Activated CD8-positive, alpha-beta T cell treated with anti-CD3 and anti-CD28 coated beads for 36 hours (primary cell): ENCODE data around the gene AKAP12. TPM values are rescaled to one million over a fixed set of nuclear protein-coding genes. Genes with fewer than 3 reads are reported as not detected.
A peak's percentile ranks its signal among the peaks of the same experiment; 100 is the strongest.

Experiments used
- ATAC-seq: fragments of 200-7000 bp; cut with Tn5 transposase; one replicate; pipeline ENCODE4 v1.10.0; 2021; ENCODE audit warnings: mild to moderate bottlenecking, moderate library complexity
- CTCF ChIA-PET: fragments of 350-600 bp; sonication (Branson Sonifier 250); formaldehyde crosslinking; loops from one replicate; lab custom pipeline; 2021; ENCODE audit warnings: antibody characterized with exemption; lab: Charles Lee
- POLR2A ChIA-PET: fragments of 350-600 bp; sonication (Branson Sonifier 250); formaldehyde crosslinking; loops from one replicate; lab custom pipeline; 2021; ENCODE audit warnings: antibody characterized with exemption; lab: Charles Lee
- DNase-seq: peaks from one replicate; pipeline ENCODE4 v3.0.0-alpha.2; 2020
- H3K27ac Mint-ChIP-seq: one replicate; pipeline ENCODE4 v1.8.0; 2021; ENCODE audit warnings: mild to moderate bottlenecking, mixed read lengths
- H3K27me3 Mint-ChIP-seq: one replicate; pipeline ENCODE4 v1.8.0; 2021; ENCODE audit warnings: mixed read lengths
- H3K36me3 Mint-ChIP-seq: one replicate; pipeline ENCODE4 v1.8.0; 2021; ENCODE audit warnings: low read depth, mixed read lengths
- H3K4me1 Mint-ChIP-seq: one replicate; pipeline ENCODE4 v1.8.0; 2021; ENCODE audit warnings: low read depth, mixed read lengths
- H3K4me3 Mint-ChIP-seq: one replicate; pipeline ENCODE4 v1.8.0; 2021; ENCODE audit warnings: mild to moderate bottlenecking, moderate library complexity, mixed read lengths
- H3K9me3 Mint-ChIP-seq: one replicate; pipeline ENCODE4 v1.8.0; 2021; ENCODE audit warnings: mixed read lengths
- CTCF ChIP-seq: fragments of 200-600 bp; IDR thresholded peaks from one replicate; pipeline ENCODE4 v1.8.0; 2022; ENCODE audit warnings: antibody characterized with exemption, mild to moderate bottlenecking
- intact Hi-C: fragments of 100-400 bp; cut with micrococcal nuclease; formaldehyde crosslinking; loops from one replicate; pipeline ENCODE4 v1.10.0; 2022
- total RNA-seq, 2 experiments: library from RNA; stranded (reverse); gene quantifications; one replicate each; pipeline ENCODE4 v1.2.3, GENCODE V29; 2021

AKAP12 gene
- total RNA-seq, 2 experiments from 2014 or later: 3.2 to 4.0 TPM

GRCh38 chr6:151233731-151234130, 6.0 kb upstream of the AKAP12 start:
- no peak for ATAC-seq
- TF ChIP-seq CTCF: no peak
- no peak overlapping the region for H3K27ac Mint-ChIP-seq
- H3K4me3 Mint-ChIP-seq: no peak overlapping the region
- peaks cover 9% of the 10 kb centered on the region for H3K4me1 Mint-ChIP-seq
- POLR2A ChIA-PET: no interaction called here
- peaks cover 19% of the 10 kb centered on the region for H3K27me3 Mint-ChIP-seq
- CTCF ChIA-PET: interaction anchor here (2.3 kb wide), 1 partner anchor 90 kb away, joined by 7 read pairs; no protein-coding TSS in a partner anchor
- intact Hi-C loops: no loop called here
- no peak for DNase-seq
- no peaks in the 10 kb centered on the region for H3K9me3 Mint-ChIP-seq
- no peaks in the 10 kb centered on the region for H3K36me3 Mint-ChIP-seq

- no peak for TF ChIP-seq CTCF
- Mint-ChIP-seq H3K4me3 (no peak overlapping the region), H3K27me3 (peaks cover 38% of the 10 kb centered on the region), H3K9me3 (no peaks in the 10 kb centered on the region), H3K27ac (no peak overlapping the region), H3K4me1 (peaks cover 15% of the 10 kb centered on the region), H3K36me3 (no peaks in the 10 kb centered on the region)
- DNase-seq (no peak), ATAC-seq (no peak)
- intact Hi-C loops: no loop called here
- ChIA-PET POLR2A (no interaction called here), CTCF (no interaction called here)
Measured at GRCh38 chr6:151236668-151237401, 2.9 kb upstream of the AKAP12 start.

GRCh38 chr6:151240036-151240685, 394 bp downstream of the AKAP12 start:
- Mint-ChIP-seq H3K9me3 (no peaks in the 10 kb centered on the region), H3K27ac (peak overlapping the region; percentile 49), H3K4me1 (peaks cover 15% of the 10 kb centered on the region), H3K36me3 (no peaks in the 10 kb centered on the region), H3K27me3 (peaks cover 56% of the 10 kb centered on the region), H3K4me3 (peak overlapping the region; percentile 79)
- intact Hi-C loops: no loop called here
- ChIA-PET POLR2A (no interaction called here), CTCF (interaction anchor here (1.0 to 1.5 kb wide), 2 partner anchors 25 to 95 kb away, joined by 3 to 4 read pairs; no protein-coding TSS in a partner anchor)
- DNase-seq (peak; percentile 81), ATAC-seq (peak; percentile 87)
- TF ChIP-seq CTCF: no peak

- peak; percentile 33 for ATAC-seq
- ChIA-PET POLR2A (no interaction called here), CTCF (interaction anchor here (1.5 kb wide), 1 partner anchor 94 kb away, joined by 4 read pairs; no protein-coding TSS in a partner anchor)
- Mint-ChIP-seq H3K9me3 (no peaks in the 10 kb centered on the region), H3K27me3 (peaks cover 56% of the 10 kb centered on the region), H3K27ac (no peak overlapping the region), H3K4me1 (peaks cover 15% of the 10 kb centered on the region), H3K36me3 (no peaks in the 10 kb centered on the region), H3K4me3 (peak overlapping the region; percentile 58)
- intact Hi-C loops: no loop called here
- DNase-seq: peak; percentile 9
- TF ChIP-seq CTCF: no peak
Measured at GRCh38 chr6:151240791-151241642, 1.2 kb downstream of the AKAP12 start.
